H9 (cell line): ENCODE data around the gene FUT4. TPM values are rescaled to one million over a fixed set of nuclear protein-coding genes. Genes with fewer than 3 reads are reported as not detected.

Experiments used
- DNase-seq: peaks from one replicate; pipeline ENCODE4 v3.0.0-alpha.2; 2017
- H2AFZ ChIP-seq: one replicate; pipeline ENCODE4 v1.6.1; 2013; ENCODE audit warnings: mild to moderate bottlenecking, low read length, control low read depth, moderate library complexity
- H2AK5ac ChIP-seq: 2 replicates; pipeline ENCODE4 v1.6.1; 2013; ENCODE audit warnings: low read length, control low read depth, mixed read lengths; ENCODE audit not compliant: insufficient read length
- H2BK120ac ChIP-seq: one replicate; pipeline ENCODE4 v1.6.1; 2013; ENCODE audit warnings: low read depth, mild to moderate bottlenecking, low read length, control low read depth, inconsistent platforms; ENCODE audit not compliant: poor library complexity, severe bottlenecking
- H2BK12ac ChIP-seq: 2 replicates; pipeline ENCODE4 v1.6.1; 2013; ENCODE audit warnings: low read length, control low read depth, mixed read lengths, low read depth; ENCODE audit not compliant: insufficient read length
- H2BK15ac ChIP-seq: 2 replicates; pipeline ENCODE4 v1.6.1; 2013; ENCODE audit warnings: low read depth, low read length, control low read depth
- H2BK20ac ChIP-seq: one replicate; pipeline ENCODE4 v1.6.1; 2013; ENCODE audit warnings: low read depth, mild to moderate bottlenecking, low read length, control low read depth, inconsistent platforms; ENCODE audit not compliant: poor library complexity, severe bottlenecking
- H2BK5ac ChIP-seq: 2 replicates; pipeline ENCODE4 v1.6.1; 2013; ENCODE audit warnings: low read length, control low read depth, mixed read lengths; ENCODE audit not compliant: insufficient read length
- H3K14ac ChIP-seq: 2 replicates; pipeline ENCODE4 v1.6.1; 2013; ENCODE audit warnings: low read length, control low read depth; ENCODE audit not compliant: insufficient read depth
- H3K18ac ChIP-seq: 2 replicates; pipeline ENCODE4 v1.6.1; 2013; ENCODE audit warnings: low read depth, mild to moderate bottlenecking, mixed read lengths, low read length, control low read depth; ENCODE audit not compliant: insufficient read length
- H3K23ac ChIP-seq: 2 replicates; pipeline ENCODE4 v1.6.1; 2013; ENCODE audit warnings: low read length, control low read depth, mixed read lengths, low read depth; ENCODE audit not compliant: insufficient read length
- H3K23me2 ChIP-seq: 2 replicates; pipeline ENCODE4 v1.6.1; 2013; ENCODE audit warnings: low read depth, mild to moderate bottlenecking, mixed read lengths, low read length, control low read depth; ENCODE audit not compliant: insufficient read length, poor library complexity, severe bottlenecking
- H3K27ac ChIP-seq: 2 replicates; pipeline ENCODE4 v1.5.1; 2013; ENCODE audit warnings: low read length, control low read depth, mixed read lengths, low read depth; ENCODE audit not compliant: insufficient read length
- H3K27me3 ChIP-seq: 2 replicates; pipeline ENCODE4 v1.6.1; 2013; ENCODE audit warnings: low read length, control low read depth, inconsistent platforms; ENCODE audit not compliant: insufficient read depth
- H3K4ac ChIP-seq: 2 replicates; pipeline ENCODE4 v1.6.1; 2013; ENCODE audit warnings: low read depth, mild to moderate bottlenecking, control low read depth, inconsistent platforms, low read length, moderate library complexity
- H3K4me1 ChIP-seq: 2 replicates; pipeline ENCODE4 v1.6.1; 2013; ENCODE audit warnings: low read length, control low read depth, inconsistent platforms; ENCODE audit not compliant: insufficient read depth
- H3K4me2 ChIP-seq: 2 replicates; pipeline ENCODE4 v1.6.1; 2013; ENCODE audit warnings: low read length, control low read depth, mixed read lengths; ENCODE audit not compliant: insufficient read length, insufficient read depth
- H3K56ac ChIP-seq: 2 replicates; pipeline ENCODE4 v1.6.1; 2013; ENCODE audit warnings: low read depth, mild to moderate bottlenecking, mixed read lengths, low read length, control low read depth; ENCODE audit not compliant: insufficient read length
- H3K79me1 ChIP-seq: 2 replicates; pipeline ENCODE4 v1.6.1; 2013; ENCODE audit warnings: low read depth, mild to moderate bottlenecking, moderate library complexity, low read length, control low read depth, inconsistent platforms; ENCODE audit not compliant: insufficient read depth, poor library complexity, severe bottlenecking
- H3K79me2 ChIP-seq: 2 replicates; pipeline ENCODE4 v1.6.1; 2013; ENCODE audit warnings: low read length, control low read depth, inconsistent platforms; ENCODE audit not compliant: insufficient read depth
- H3K9ac ChIP-seq: 2 replicates; pipeline ENCODE4 v1.6.1; 2013; ENCODE audit warnings: low read length, control low read depth, mixed read lengths; ENCODE audit not compliant: insufficient read length; ENCODE audit errors: extremely low read depth
- H3K9me3 ChIP-seq: one replicate; pipeline ENCODE4 v1.6.1; 2013; ENCODE audit warnings: low read depth, low read length, inconsistent platforms; ENCODE audit not compliant: control insufficient read depth
- H3T11ph ChIP-seq: one replicate; pipeline ENCODE4 v1.6.1; 2013; ENCODE audit warnings: mild to moderate bottlenecking, low read length, control low read depth, inconsistent platforms
- H4K20me1 ChIP-seq: one replicate; pipeline ENCODE4 v1.6.1; 2013; ENCODE audit not compliant: control insufficient read depth, insufficient read length, insufficient read depth
- H4K5ac ChIP-seq: 2 replicates; pipeline ENCODE4 v1.6.1; 2013; ENCODE audit warnings: low read depth, mild to moderate bottlenecking, mixed read lengths, low read length, control low read depth; ENCODE audit not compliant: insufficient read length
- H4K8ac ChIP-seq: replicated peaks from 2 replicates; pipeline ENCODE4 v1.6.1; 2013; ENCODE audit warnings: low read length, control low read depth, mixed read lengths, low read depth; ENCODE audit not compliant: insufficient read length
- H4K91ac ChIP-seq: 2 replicates; pipeline ENCODE4 v1.6.1; 2013; ENCODE audit warnings: low read depth, mild to moderate bottlenecking, moderate library complexity, mixed read lengths, low read length, control low read depth; ENCODE audit not compliant: insufficient read length
- H3K27ac Mint-ChIP-seq, 3 experiments: 2 replicates in 2 of 3; 3 replicates in 1 of 3; pipeline ENCODE4 v1.8.0; 2020 to 2021; ENCODE audit warnings: mixed read lengths in 3 of 3, mild to moderate bottlenecking in 1 of 3, moderate library complexity in 1 of 3
- H3K27me3 Mint-ChIP-seq: 2 replicates; pipeline ENCODE4 v1.8.0; 2021; ENCODE audit warnings: low read depth, mild to moderate bottlenecking, moderate library complexity, mixed read lengths
- H3K36me3 Mint-ChIP-seq, 3 experiments: 2 replicates in 2 of 3; 3 replicates in 1 of 3; pipeline ENCODE4 v1.8.0; 2020 to 2021; ENCODE audit warnings: low read depth in 3 of 3, mixed read lengths in 3 of 3; ENCODE audit not compliant: insufficient read depth in 1 of 3
- H3K4me1 Mint-ChIP-seq, 2 experiments: 2 replicates each; pipeline ENCODE4 v1.8.0; 2020; ENCODE audit warnings: mixed read lengths in 2 of 2
- H3K4me3 Mint-ChIP-seq, 2 experiments: 2 replicates in 1 of 2; 3 replicates in 1 of 2; pipeline ENCODE4 v1.8.0; 2020 to 2021; ENCODE audit warnings: mild to moderate bottlenecking in 2 of 2, mixed read lengths in 2 of 2, moderate library complexity in 1 of 2
- H3K9me3 Mint-ChIP-seq, 2 experiments: 2 replicates in 1 of 2; 3 replicates in 1 of 2; pipeline ENCODE4 v1.8.0; 2020; ENCODE audit warnings: mild to moderate bottlenecking in 2 of 2, mixed read lengths in 2 of 2, moderate library complexity in 1 of 2
- CTCF ChIP-seq: fragments of 200-600 bp; sonication (generic); conservative IDR thresholded peaks from 3 replicates; pipeline ENCODE4 v1.8.0; 2021; ENCODE audit warnings: antibody characterized with exemption, mild to moderate bottlenecking
- WGBS: extraction: QIAGEN DNeasy Blood & Tissue Kit; methylation state at CpG from one replicate; pipeline ENCODE4 v1.1.7; 2013; ENCODE audit warnings: missing lambda C conversion rate, low lambda C conversion rate, mixed read lengths; ENCODE audit not compliant: insufficient read length; ENCODE audit errors: extremely low coverage; 5-methylcytosine and 5-hydroxymethylcytosine counted together
- total RNA-seq: library from RNA; stranded (reverse); gene quantifications from 2 replicates; pipeline ENCODE4 v1.2.1, GENCODE V29; 2021

The FUT4 gene
- total RNA-seq, 1 experiment from 2014 or later: 5.3 TPM

GRCh38 chr11:94537031-94537600 is 6.6 kb upstream of the FUT4 start:
- Histone ChIP-seq H4K8ac (no peak overlapping the region), H2BK20ac (no peak overlapping the region), H3T11ph (no peak overlapping the region), H3K14ac (no peak overlapping the region), H2BK120ac (no peak overlapping the region), H3K79me2 (no peaks in the 10 kb centered on the region), H3K23ac (no peak overlapping the region), H3K9ac (no peak overlapping the region), H4K91ac (no peak overlapping the region), H2AFZ (no peak overlapping the region), H3K4ac (no peak overlapping the region), H3K56ac (no peak overlapping the region), H3K4me1 (no peaks in the 10 kb centered on the region), H3K27me3 (no peaks in the 10 kb centered on the region), H3K4me2 (no peak overlapping the region), H4K20me1 (no peaks in the 10 kb centered on the region), H2BK12ac (no peak overlapping the region), H2BK15ac (no peak overlapping the region), H2BK5ac (no peak overlapping the region), H2AK5ac (no peak overlapping the region), H3K79me1 (no peaks in the 10 kb centered on the region), H4K5ac (no peak overlapping the region), H3K18ac (no peak overlapping the region), H3K23me2 (no peaks in the 10 kb centered on the region), H3K9me3 (no peaks in the 10 kb centered on the region), H3K27ac (no peak overlapping the region)
- Mint-ChIP-seq H3K27me3 (peaks cover 5% of the 10 kb centered on the region), H3K4me3 (no peak overlapping the region), H3K4me1 (peaks cover 0 to 3% of the 10 kb centered on the region in 2 experiments; a peak in 2 of 4 replicates), H3K36me3 (no peaks in the 10 kb centered on the region), H3K27ac (no peak overlapping the region), H3K9me3 (no peaks in the 10 kb centered on the region)
- no peak for DNase-seq
- no CpG with 5 or more reads among the region's 3 CpGs for WGBS
- no peak for TF ChIP-seq CTCF
